BE2C (cell line): ENCODE data around the gene FAM168A.
"Not testable (repeated sequence)": the region's sequence is repeated elsewhere in the genome, so short reads cannot be mapped to it uniquely, and the experiment has no call there.

ENCODE experiments used
- DNase-seq: peaks from one replicate; pipeline ENCODE4 v3.0.0-alpha.2; 2020
- H3K27me3 ChIP-seq: fragments of 250-450 bp; sonication (Bioruptor Pico); 2 replicates; pipeline ENCODE4 v1.5.1; 2020; ENCODE audit warnings: mild to moderate bottlenecking
- H3K36me3 ChIP-seq: fragments of 250-450 bp; sonication (Bioruptor Pico); 2 replicates; pipeline ENCODE4 v1.5.1; 2020; ENCODE audit warnings: mild to moderate bottlenecking
- H3K4me1 ChIP-seq: fragments of 250-450 bp; sonication (Bioruptor Pico); 2 replicates; pipeline ENCODE4 v1.5.1; 2020
- H3K4me3 ChIP-seq: 2 replicates; pipeline ENCODE4 v1.5.1; 2011; ENCODE audit warnings: low read depth, low read length
- H3K9me3 ChIP-seq: fragments of 250-450 bp; sonication (Bioruptor Pico); 2 replicates; pipeline ENCODE4 v1.5.1; 2020
- CTCF ChIP-seq: IDR thresholded peaks from 2 replicates; pipeline ENCODE4 v1.5.1; 2012; ENCODE audit warnings: mild to moderate bottlenecking, low read depth, low read length

FAM168A gene

GRCh38 chr11:73453562-73453961 lies 144.3 kb downstream of the FAM168A start:
- TF ChIP-seq CTCF: no peak
- Histone ChIP-seq H3K9me3 (no peaks in the 10 kb centered on the region), H3K36me3 (no peaks in the 10 kb centered on the region), H3K27me3 (no peaks in the 10 kb centered on the region), H3K4me3 (no peak overlapping the region), H3K4me1 (no peaks in the 10 kb centered on the region)
- no peak for DNase-seq

- Histone ChIP-seq H3K36me3 (no peaks in the 10 kb centered on the region), H3K9me3 (no peaks in the 10 kb centered on the region), H3K4me3 (no peak overlapping the region), H3K27me3 (no peaks in the 10 kb centered on the region), H3K4me1 (no peaks in the 10 kb centered on the region)
- TF ChIP-seq CTCF: no peak
- DNase-seq: no peak
These were observed 145.2 kb downstream of the FAM168A start for GRCh38 chr11:73452726-73453125.

GRCh38 chr11:73451896-73452295 lies 146.0 kb downstream of the FAM168A start:
- H3K4me1 ChIP-seq: no peaks in the 10 kb centered on the region
- H3K27me3 ChIP-seq: no peaks in the 10 kb centered on the region
- TF ChIP-seq CTCF: no peak
- no peak overlapping the region for H3K4me3 ChIP-seq
- no peak for DNase-seq
- H3K9me3 ChIP-seq: no peaks in the 10 kb centered on the region
- no peaks in the 10 kb centered on the region for H3K36me3 ChIP-seq

- no peak for TF ChIP-seq CTCF
- peaks cover 2% of the 10 kb centered on the region for H3K4me1 ChIP-seq
- H3K36me3 ChIP-seq: no peaks in the 10 kb centered on the region
- no peak for DNase-seq
- no peaks in the 10 kb centered on the region for H3K9me3 ChIP-seq
- H3K4me3 ChIP-seq: no peak overlapping the region
- H3K27me3 ChIP-seq: no peaks in the 10 kb centered on the region
These were observed 151.1 kb downstream of the FAM168A start for GRCh38 chr11:73446766-73447165.

DNA sequence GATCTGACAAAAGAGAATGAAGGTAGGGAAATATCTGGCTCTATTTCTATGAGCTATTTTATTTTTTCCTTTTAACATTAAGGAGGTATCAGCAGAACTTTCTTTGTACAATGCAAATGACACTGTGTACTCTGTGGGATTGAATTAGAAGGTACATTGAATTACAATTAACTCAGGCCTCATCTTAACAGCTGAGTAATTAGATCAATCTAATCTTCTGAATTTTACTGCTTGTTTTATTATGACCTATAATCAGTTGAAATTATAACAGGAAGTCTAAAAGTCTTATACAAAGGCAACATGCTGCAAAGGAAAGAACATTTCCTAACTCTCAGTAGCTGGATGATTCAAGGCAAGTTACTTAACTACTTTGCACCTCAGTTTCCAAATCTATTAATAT lies 151.9 kb downstream of the FAM168A start:
- Histone ChIP-seq H3K4me3 (no peak overlapping the region), H3K27me3 (no peaks in the 10 kb centered on the region), H3K9me3 (no peaks in the 10 kb centered on the region), H3K36me3 (no peaks in the 10 kb centered on the region), H3K4me1 (peaks cover 2% of the 10 kb centered on the region)
- TF ChIP-seq CTCF: no peak
- no peak for DNase-seq

DNA sequence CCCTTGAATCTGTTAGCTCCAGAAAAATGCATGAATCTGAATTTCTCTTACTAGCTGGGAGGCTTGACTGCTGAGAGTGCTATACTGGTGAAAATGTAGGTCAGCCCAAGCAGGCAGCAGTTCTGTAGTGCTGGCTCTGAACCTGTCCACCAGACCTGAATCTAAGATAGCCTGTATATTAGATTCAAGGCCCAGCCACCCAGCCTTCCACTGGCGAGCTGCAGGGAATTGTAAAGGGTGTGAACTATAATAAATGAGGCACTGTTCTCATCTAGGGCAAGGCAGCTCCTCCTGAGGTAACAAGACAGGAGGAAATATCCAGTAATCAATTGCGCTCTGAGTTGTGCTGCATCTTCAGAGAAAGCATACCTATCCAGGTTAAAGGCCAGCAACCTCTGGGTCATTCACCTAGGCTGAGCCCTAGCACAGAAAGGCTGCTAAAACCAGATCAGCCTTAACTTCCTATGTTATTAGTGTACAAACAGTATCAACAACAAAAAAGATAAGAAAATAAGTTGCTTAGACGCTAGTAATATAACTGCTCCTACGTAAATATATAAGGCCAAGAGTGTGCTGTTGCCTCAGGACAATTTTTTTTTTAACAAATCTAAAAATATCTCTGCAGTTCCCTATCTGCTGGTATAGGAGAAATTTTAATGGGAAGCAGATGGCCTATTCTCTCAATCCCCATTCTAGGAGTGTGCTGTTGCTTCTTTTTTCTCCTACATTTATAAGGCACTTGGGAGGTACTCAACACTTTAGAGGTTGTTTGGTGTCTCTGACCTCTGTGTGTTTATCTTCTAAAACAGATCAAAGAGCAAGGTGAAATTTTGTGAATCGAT lies 158.7 kb downstream of the FAM168A start:
- H3K4me3 ChIP-seq: no peak overlapping the region
- H3K4me1 ChIP-seq: peaks cover 19% of the 10 kb centered on the region
- H3K36me3 ChIP-seq: no peaks in the 10 kb centered on the region
- H3K9me3 ChIP-seq: no peaks in the 10 kb centered on the region
- peak; percentile 29 for DNase-seq
- TF ChIP-seq CTCF: no peak
- no peaks in the 10 kb centered on the region for H3K27me3 ChIP-seq

GRCh38 chr11:73436859-73437258 lies 161.1 kb downstream of the FAM168A start:
- not testable (repeated sequence) for H3K27me3 ChIP-seq, H3K9me3 ChIP-seq, H3K36me3 ChIP-seq, DNase-seq, H3K4me3 ChIP-seq
- H3K4me1 ChIP-seq: peaks cover 18% of the 10 kb centered on the region
